ENCODE results near the gene CCDC192. TPM values are rescaled to one million over a fixed set of nuclear protein-coding genes. Genes with fewer than 3 reads are reported as not detected.

Gene CCDC192
- total RNA-seq, 1 donor from 2014 or later: 2.1 TPM

- Mint-ChIP-seq H3K27ac (no peak overlapping the region), H3K4me3 (no peak overlapping the region), H3K27me3 (ENCODE audit: low read depth) (no peaks in the 10 kb centered on the region), H3K36me3 (no peaks in the 10 kb centered on the region), H3K4me1 (peaks cover 8% of the 10 kb centered on the region), H3K9me3 (no peaks in the 10 kb centered on the region)
- TF ChIP-seq CTCF (IDR thresholded peaks at IDR 0.05; ENCODE audit: unreplicated experiment): no peak
- peak in 1 of 2 experiments; percentile 39 for DNase-seq (ENCODE audit: low spot score in 2 of 2, unreplicated experiment in 2 of 2)
These were observed 172.2 kb downstream of the CCDC192 start for GRCh38 chr5:127875235-127876021.

- H3K36me3 Mint-ChIP-seq: no peaks in the 10 kb centered on the region
- H3K27me3 Mint-ChIP-seq (ENCODE audit: low read depth): no peaks in the 10 kb centered on the region
- no peaks in the 10 kb centered on the region for H3K9me3 Mint-ChIP-seq
- no peak for TF ChIP-seq CTCF (IDR thresholded peaks at IDR 0.05; ENCODE audit: unreplicated experiment)
- H3K4me3 Mint-ChIP-seq: no peak overlapping the region
- H3K27ac Mint-ChIP-seq: peak overlapping the region; percentile 2
- DNase-seq (ENCODE audit: low spot score in 2 of 2, unreplicated experiment in 2 of 2): no peak
- peaks cover 4% of the 10 kb centered on the region for H3K4me1 Mint-ChIP-seq
These were observed 173.2 kb downstream of the CCDC192 start for GRCh38 chr5:127876384-127876783.

GRCh38 chr5:127878174-127878750 is 175.1 kb downstream of the CCDC192 start:
- no peaks in the 10 kb centered on the region for H3K4me1 Mint-ChIP-seq
- H3K36me3 Mint-ChIP-seq: no peaks in the 10 kb centered on the region
- no peak for DNase-seq (ENCODE audit: low spot score in 2 of 2, unreplicated experiment in 2 of 2)
- no peaks in the 10 kb centered on the region for H3K9me3 Mint-ChIP-seq
- no peaks in the 10 kb centered on the region for H3K27me3 Mint-ChIP-seq (ENCODE audit: low read depth)
- no peak for TF ChIP-seq CTCF (IDR thresholded peaks at IDR 0.05; ENCODE audit: unreplicated experiment)
- H3K4me3 Mint-ChIP-seq: no peak overlapping the region
- H3K27ac Mint-ChIP-seq: no peak overlapping the region

GRCh38 chr5:127884416-127884815 is 181.2 kb downstream of the CCDC192 start:
- Mint-ChIP-seq H3K27ac (no peak overlapping the region), H3K36me3 (no peaks in the 10 kb centered on the region), H3K27me3 (ENCODE audit: low read depth) (no peaks in the 10 kb centered on the region), H3K4me3 (no peak overlapping the region), H3K9me3 (no peaks in the 10 kb centered on the region), H3K4me1 (no peaks in the 10 kb centered on the region)
- no peak for DNase-seq (ENCODE audit: low spot score in 2 of 2, unreplicated experiment in 2 of 2)
- no peak for TF ChIP-seq CTCF (IDR thresholded peaks at IDR 0.05; ENCODE audit: unreplicated experiment)

GRCh38 chr5:127885176-127885575 is 182.0 kb downstream of the CCDC192 start:
- no peak for DNase-seq (ENCODE audit: low spot score in 2 of 2, unreplicated experiment in 2 of 2)
- no peak for TF ChIP-seq CTCF (IDR thresholded peaks at IDR 0.05; ENCODE audit: unreplicated experiment)
- Mint-ChIP-seq H3K4me1 (no peaks in the 10 kb centered on the region), H3K27ac (no peak overlapping the region), H3K4me3 (no peak overlapping the region), H3K36me3 (no peaks in the 10 kb centered on the region), H3K27me3 (ENCODE audit: low read depth) (no peaks in the 10 kb centered on the region), H3K9me3 (no peaks in the 10 kb centered on the region)

Data from mesothelial cell of epicardium (in vitro differentiated cells).